Smooth muscle cell (in vitro differentiated cells): ENCODE data around the gene LILRB1. TPM values are rescaled to one million over a fixed set of nuclear protein-coding genes. Genes with fewer than 3 reads are reported as not detected.
"Not testable (repeated sequence)": the region's sequence is repeated elsewhere in the genome, so short reads cannot be mapped to it uniquely, and the experiment has no call there.

Experiments
- DNase-seq: peaks from one replicate; lab custom pipeline; 2025; ENCODE audit not compliant: unreplicated experiment; lab: John Stamatoyannopoulos, UW
- H2AFZ ChIP-seq: fragments of 200-600 bp; sonication (generic); 2 replicates; pipeline ENCODE4 v1.6.0; 2016; ENCODE audit warnings: antibody characterized with exemption, low read depth, mild to moderate bottlenecking
- H3F3A ChIP-seq: fragments of 200-600 bp; sonication (generic); 2 replicates; pipeline ENCODE4 v1.6.0; 2017; ENCODE audit warnings: antibody characterized with exemption, low read depth
- H3K27ac ChIP-seq: fragments of 200-600 bp; sonication (generic); 2 replicates; pipeline ENCODE4 v1.5.1; 2016; ENCODE audit warnings: low read depth, mild to moderate bottlenecking
- H3K27me3 ChIP-seq: fragments of 200-600 bp; sonication (generic); 2 replicates; pipeline ENCODE4 v1.6.1; 2016; ENCODE audit warnings: low read depth, mild to moderate bottlenecking
- H3K36me3 ChIP-seq: fragments of 200-600 bp; sonication (generic); 2 replicates; pipeline ENCODE4 v1.5.1; 2016; ENCODE audit warnings: low read depth
- H3K4me1 ChIP-seq: fragments of 200-600 bp; sonication (generic); 2 replicates; pipeline ENCODE4 v1.5.1; 2016; ENCODE audit warnings: low read depth
- H3K4me2 ChIP-seq: fragments of 200-600 bp; sonication (generic); 2 replicates; pipeline ENCODE4 v1.6.0; 2016; ENCODE audit warnings: mild to moderate bottlenecking
- H3K4me3 ChIP-seq: fragments of 200-600 bp; sonication (generic); 2 replicates; pipeline ENCODE4 v1.5.1; 2016; ENCODE audit warnings: mild to moderate bottlenecking
- H3K79me2 ChIP-seq: fragments of 200-600 bp; sonication (generic); 2 replicates; pipeline ENCODE4 v1.6.0; 2016; ENCODE audit warnings: low read depth, mild to moderate bottlenecking
- H3K9ac ChIP-seq: fragments of 200-600 bp; sonication (generic); 2 replicates; pipeline ENCODE4 v1.6.0; 2016; ENCODE audit warnings: low read depth
- H3K9me3 ChIP-seq: fragments of 200-600 bp; sonication (generic); replicated peaks from 2 replicates; pipeline ENCODE4 v1.5.1; 2016; ENCODE audit warnings: low read depth
- H4K20me1 ChIP-seq: fragments of 200-600 bp; sonication (generic); 2 replicates; pipeline ENCODE4 v1.6.0; 2016; ENCODE audit warnings: low read depth
- WGBS: methylation state at CpG from one replicate; pipeline ENCODE4 v1.1.7; 2016; ENCODE audit warnings: low lambda C conversion rate; 5-methylcytosine and 5-hydroxymethylcytosine counted together
- polyA plus RNA-seq: library from polyadenylated mRNA; unstranded; fragments of >200 nt; fragmentation: Nextera tagmentation; extraction: Ambion mirVana; gene quantifications from 2 replicates; pipeline ENCODE4 v1.2.1, GENCODE V29; 2016
- total RNA-seq: library from RNA; depleted of rRNA; stranded (reverse); fragments of >200 nt; gene quantifications from 2 replicates; pipeline ENCODE4 v1.2.3, GENCODE V29; 2014
- TF ChIP-seq, protein P1 (sequence below): fragments of 200-600 bp; sonication (generic); IDR thresholded peaks from 2 replicates; pipeline ENCODE4 v1.5.1; 2017; ENCODE audit warnings: borderline replicate concordance, mild to moderate bottlenecking, antibody characterized with exemption; ENCODE audit not compliant: insufficient read depth, poor library complexity, severe bottlenecking

LILRB1 gene
- total and polyA plus RNA-seq, 2 experiments from 2014 or later: not detected

DNA sequence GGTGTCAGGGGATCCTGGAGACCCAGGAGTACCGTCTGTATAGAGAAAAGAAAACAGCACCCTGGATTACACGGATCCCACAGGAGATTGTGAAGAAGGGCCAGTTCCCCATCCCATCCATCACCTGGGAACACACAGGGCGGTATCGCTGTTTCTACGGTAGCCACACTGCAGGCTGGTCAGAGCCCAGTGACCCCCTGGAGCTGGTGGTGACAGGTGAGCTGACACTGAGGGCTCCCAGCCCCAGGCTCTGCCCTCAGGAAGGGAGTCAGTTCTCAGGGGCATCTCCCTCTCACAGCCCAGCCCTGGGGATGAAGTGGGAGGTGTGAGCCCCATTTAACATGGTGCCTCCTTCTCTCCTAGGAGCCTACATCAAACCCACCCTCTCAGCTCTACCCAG, 35.5 kb upstream of the LILRB1 start:
- Histone ChIP-seq H3K4me3 (no peak overlapping the region), H3K9ac (no peak overlapping the region), H3K27ac (no peak overlapping the region), H3F3A (no peaks in the 10 kb centered on the region), H3K79me2 (no peaks in the 10 kb centered on the region), H3K27me3 (no peaks in the 10 kb centered on the region), H3K9me3 (peaks cover 5% of the 10 kb centered on the region), H4K20me1 (no peaks in the 10 kb centered on the region), H3K36me3 (no peaks in the 10 kb centered on the region), H3K4me1 (no peaks in the 10 kb centered on the region), H3K4me2 (no peak overlapping the region), H2AFZ (no peak overlapping the region)
- 87% methylated on average over 5 of the region's 5 CpGs for WGBS
- TF ChIP-seq, protein P1, sequence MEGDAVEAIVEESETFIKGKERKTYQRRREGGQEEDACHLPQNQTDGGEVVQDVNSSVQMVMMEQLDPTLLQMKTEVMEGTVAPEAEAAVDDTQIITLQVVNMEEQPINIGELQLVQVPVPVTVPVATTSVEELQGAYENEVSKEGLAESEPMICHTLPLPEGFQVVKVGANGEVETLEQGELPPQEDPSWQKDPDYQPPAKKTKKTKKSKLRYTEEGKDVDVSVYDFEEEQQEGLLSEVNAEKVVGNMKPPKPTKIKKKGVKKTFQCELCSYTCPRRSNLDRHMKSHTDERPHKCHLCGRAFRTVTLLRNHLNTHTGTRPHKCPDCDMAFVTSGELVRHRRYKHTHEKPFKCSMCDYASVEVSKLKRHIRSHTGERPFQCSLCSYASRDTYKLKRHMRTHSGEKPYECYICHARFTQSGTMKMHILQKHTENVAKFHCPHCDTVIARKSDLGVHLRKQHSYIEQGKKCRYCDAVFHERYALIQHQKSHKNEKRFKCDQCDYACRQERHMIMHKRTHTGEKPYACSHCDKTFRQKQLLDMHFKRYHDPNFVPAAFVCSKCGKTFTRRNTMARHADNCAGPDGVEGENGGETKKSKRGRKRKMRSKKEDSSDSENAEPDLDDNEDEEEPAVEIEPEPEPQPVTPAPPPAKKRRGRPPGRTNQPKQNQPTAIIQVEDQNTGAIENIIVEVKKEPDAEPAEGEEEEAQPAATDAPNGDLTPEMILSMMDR: no peak
- DNase-seq: no peak

DNA sequence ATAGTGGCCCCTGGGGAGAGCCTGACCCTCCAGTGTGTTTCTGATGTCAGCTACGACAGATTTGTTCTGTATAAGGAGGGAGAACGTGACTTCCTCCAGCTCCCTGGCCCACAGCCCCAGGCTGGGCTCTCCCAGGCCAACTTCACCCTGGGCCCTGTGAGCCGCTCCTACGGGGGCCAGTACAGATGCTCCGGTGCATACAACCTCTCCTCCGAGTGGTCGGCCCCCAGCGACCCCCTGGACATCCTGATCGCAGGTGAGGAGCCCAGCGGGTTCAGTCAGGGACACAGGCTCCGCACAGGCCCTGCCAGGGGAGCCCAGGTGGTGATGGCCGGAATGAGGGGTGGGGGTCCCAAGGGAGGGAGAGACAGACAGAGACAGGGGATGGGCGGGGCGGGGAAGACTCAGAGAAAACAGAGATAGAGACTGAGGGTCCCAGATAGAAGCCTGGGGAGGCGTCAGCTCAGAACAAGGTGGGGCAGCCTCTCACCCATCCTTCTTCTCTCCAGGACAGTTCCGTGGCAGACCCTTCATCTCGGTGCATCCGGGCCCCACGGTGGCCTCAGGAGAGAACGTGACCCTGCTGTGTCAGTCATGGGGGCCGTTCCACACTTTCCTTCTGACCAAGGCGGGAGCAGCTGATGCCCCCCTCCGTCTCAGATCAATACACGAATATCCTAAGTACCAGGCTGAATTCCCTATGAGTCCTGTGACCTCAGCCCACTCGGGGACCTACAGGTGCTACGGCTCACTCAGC, 34.4 kb upstream of the LILRB1 start:
- WGBS: 80% methylated on average over 26 of the region's 26 CpGs
- not testable (repeated sequence) for H3K36me3 ChIP-seq, H3K79me2 ChIP-seq, H3K4me3 ChIP-seq, H3K27ac ChIP-seq, H3K9me3 ChIP-seq, H3K27me3 ChIP-seq, H3F3A ChIP-seq, H3K4me1 ChIP-seq, H3K9ac ChIP-seq, DNase-seq, H4K20me1 ChIP-seq, H3K4me2 ChIP-seq, H2AFZ ChIP-seq

DNA sequence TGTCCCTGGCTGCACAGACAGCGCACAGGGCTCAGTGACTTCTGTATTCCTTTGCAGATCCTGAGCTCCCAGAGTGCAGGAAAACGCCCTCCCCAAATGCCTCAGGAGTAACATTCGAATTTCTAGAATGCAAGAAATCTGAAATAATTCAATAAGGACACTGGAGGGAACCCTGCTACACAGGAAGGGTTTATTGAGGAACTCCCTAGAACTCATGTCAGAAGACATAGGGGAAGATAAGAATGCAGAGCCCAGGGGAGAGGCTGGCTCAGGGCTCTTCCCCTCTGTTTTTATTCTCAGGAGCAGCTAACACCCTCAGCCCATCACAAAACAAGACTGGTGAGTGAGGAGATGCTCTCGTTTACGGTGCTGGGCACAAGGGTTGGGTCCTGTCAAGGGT, 30.1 kb upstream of the LILRB1 start:
- no peaks in the 10 kb centered on the region for H3F3A ChIP-seq
- H3K4me3 ChIP-seq: no peak overlapping the region
- no peaks in the 10 kb centered on the region for H3K27me3 ChIP-seq
- no peaks in the 10 kb centered on the region for H3K4me1 ChIP-seq
- no peak overlapping the region for H3K4me2 ChIP-seq
- no peaks in the 10 kb centered on the region for H3K79me2 ChIP-seq
- 52% methylated on average over 5 of the region's 5 CpGs for WGBS
- no peak overlapping the region for H3K27ac ChIP-seq
- no peak overlapping the region for H2AFZ ChIP-seq
- DNase-seq: no peak
- TF ChIP-seq, protein P1: no peak
- H3K9ac ChIP-seq: no peak overlapping the region
- H4K20me1 ChIP-seq: no peaks in the 10 kb centered on the region
- no peaks in the 10 kb centered on the region for H3K36me3 ChIP-seq
- peaks cover 7% of the 10 kb centered on the region for H3K9me3 ChIP-seq

DNA sequence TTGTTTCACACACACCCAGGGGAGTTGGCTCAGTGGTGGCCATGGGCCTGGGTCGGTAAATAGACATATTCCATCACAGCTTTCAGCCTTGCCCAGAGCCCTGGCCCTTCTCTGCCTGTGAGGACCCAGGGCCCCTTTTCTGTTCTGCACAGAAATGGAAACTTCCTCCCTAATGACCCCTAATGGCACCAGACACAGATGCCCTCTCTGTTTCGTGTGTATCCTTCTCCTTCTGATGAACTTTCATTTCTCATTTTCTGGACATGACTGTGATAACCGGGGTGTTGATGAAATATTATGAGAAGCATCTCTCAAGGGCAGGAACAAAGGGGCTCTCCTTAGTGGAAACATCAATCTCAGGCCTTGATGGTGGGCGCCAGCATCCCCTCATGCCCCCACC, 24.1 kb upstream of the LILRB1 start:
- Histone ChIP-seq H3K27ac (no peak overlapping the region), H4K20me1 (no peaks in the 10 kb centered on the region), H3K36me3 (no peaks in the 10 kb centered on the region), H3K4me1 (no peaks in the 10 kb centered on the region), H3K27me3 (no peaks in the 10 kb centered on the region), H3K4me3 (no peak overlapping the region), H3K4me2 (no peak overlapping the region), H3K9ac (no peak overlapping the region), H3F3A (no peaks in the 10 kb centered on the region), H3K79me2 (no peaks in the 10 kb centered on the region), H3K9me3 (peaks cover 7% of the 10 kb centered on the region), H2AFZ (no peak overlapping the region)
- TF ChIP-seq, protein P1: no peak
- no peak for DNase-seq
- 44% methylated on average over 4 of the region's 4 CpGs for WGBS
